H1 (cell line): ENCODE results near the gene FCGR3B. TPM values are rescaled to one million over a fixed set of nuclear protein-coding genes. Genes with fewer than 3 reads are reported as not detected.
"Not testable (repeated sequence)": the region's sequence is repeated elsewhere in the genome, so short reads cannot be mapped to it uniquely, and the experiment has no call there.

ENCODE experiments used
- CTCF ChIA-PET: fragments of 300-600 bp; sonication (Branson Sonifier 250); formaldehyde crosslinking; loops from one replicate; lab custom pipeline; 2021; ENCODE audit not compliant: partially characterized antibody; lab: Charles Lee
- POLR2A ChIA-PET: fragments of 300-600 bp; sonication (Branson Sonifier 250); formaldehyde crosslinking; loops from one replicate; lab custom pipeline; 2021; ENCODE audit warnings: inconsistent platforms; ENCODE audit not compliant: partially characterized antibody; lab: Charles Lee
- DNase-seq, 2 experiments: peaks; one replicate each; pipeline versions ENCODE4 v3.0.0 to v3.0.0-alpha.2; 2010 to 2022; ENCODE audit warnings: low spot score in 2 of 2, low read depth in 1 of 2, mixed read lengths in 1 of 2
- FAIRE-seq: peaks from 2 replicates; lab custom pipeline; 2011; peaks lifted over from hg19 to GRCh38; lab: Jason Lieb, UNC
- H2AFZ ChIP-seq: 2 replicates; pipeline ENCODE4 v1.8.1; 2012; ENCODE audit warnings: low read length, inconsistent platforms
- H2AK5ac ChIP-seq: 2 replicates; pipeline ENCODE4 v1.6.1; 2013; ENCODE audit warnings: low read depth, low read length
- H2BK120ac ChIP-seq: replicated peaks from 2 replicates; pipeline ENCODE3; 2013; ENCODE audit warnings: low read depth, low read length, inconsistent platforms
- H2BK12ac ChIP-seq: 2 replicates; pipeline ENCODE4 v1.6.1; 2013; ENCODE audit warnings: low read depth, low read length
- H2BK15ac ChIP-seq: 2 replicates; pipeline ENCODE4 v1.6.1; 2013; ENCODE audit warnings: low read length
- H2BK20ac ChIP-seq: 2 replicates; pipeline ENCODE4 v1.6.1; 2013; ENCODE audit warnings: low read length
- H2BK5ac ChIP-seq: 2 replicates; pipeline ENCODE4 v1.6.1; 2013; ENCODE audit warnings: low read depth, low read length
- H3K14ac ChIP-seq: 2 replicates; pipeline ENCODE4 v1.6.1; 2013; ENCODE audit warnings: inconsistent platforms; ENCODE audit not compliant: insufficient read length
- H3K18ac ChIP-seq: 2 replicates; pipeline ENCODE4 v1.6.1; 2013; ENCODE audit warnings: low read length; ENCODE audit errors: extremely low read depth
- H3K23ac ChIP-seq: 2 replicates; pipeline ENCODE4 v1.6.1; 2013; ENCODE audit warnings: inconsistent platforms; ENCODE audit not compliant: insufficient read length
- H3K23me2 ChIP-seq: 2 replicates; pipeline ENCODE4 v1.6.1; 2013; ENCODE audit warnings: low read depth, low read length
- H3K27ac ChIP-seq: 2 replicates; pipeline ENCODE4 v1.6.1; 2011; ENCODE audit warnings: low read depth, low read length, inconsistent platforms
- H3K27me3 ChIP-seq, 4 experiments: replicated peaks in 1 of 4; 1 replicate in 1 of 4; 2 replicates in 3 of 4; pipeline versions ENCODE4 v1.6.1 to v1.8.1; 2011 to 2013; ENCODE audit warnings: low read length in 3 of 4, mild to moderate bottlenecking in 3 of 4, inconsistent platforms in 2 of 4, mixed read lengths in 2 of 4, moderate library complexity in 1 of 4; ENCODE audit not compliant: control insufficient read depth in 3 of 4, insufficient read depth in 3 of 4; ENCODE audit errors: extremely low read depth in 1 of 4
- H3K36me3 ChIP-seq, 4 experiments: 2 replicates each; pipeline versions ENCODE4 v1.6.1 to v1.8.1; 2011 to 2013; ENCODE audit warnings: mild to moderate bottlenecking in 4 of 4, low read length in 3 of 4, moderate library complexity in 2 of 4, control low read depth in 1 of 4, inconsistent platforms in 1 of 4; ENCODE audit not compliant: insufficient read depth in 4 of 4, control insufficient read depth in 2 of 4
- H3K4ac ChIP-seq: replicated peaks from 2 replicates; pipeline ENCODE3; 2013; ENCODE audit warnings: low read length, low read depth, mixed read lengths, inconsistent platforms; ENCODE audit not compliant: insufficient read length
- H3K4me1 ChIP-seq, 4 experiments: replicated peaks in 1 of 4; 1 replicate in 1 of 4; 2 replicates in 3 of 4; pipeline versions ENCODE4 v1.6.1 to v1.8.1; 2011 to 2013; ENCODE audit warnings: low read length in 3 of 4, inconsistent platforms in 2 of 4, mixed read lengths in 1 of 4; ENCODE audit not compliant: insufficient read depth in 4 of 4, control insufficient read depth in 3 of 4
- H3K4me2 ChIP-seq, 2 experiments: 2 replicates each; pipeline versions ENCODE4 v1.6.1 to v1.8.1; 2011 to 2013; ENCODE audit warnings: low read depth in 2 of 2, low read length in 2 of 2, control low read depth in 1 of 2, inconsistent platforms in 1 of 2, mild to moderate bottlenecking in 1 of 2; ENCODE audit not compliant: insufficient read depth in 1 of 2
- H3K4me3 ChIP-seq, 4 experiments: fragments of 200-600, 300-600 bp in 1 of 4; sonication (generic), shearing (Covaris generic), sonication (Bioruptor Twin) in 1 of 4; 2 replicates each; pipeline versions ENCODE4 v1.5.1 to v1.8.1; 2011 to 2016; ENCODE audit warnings: low read length in 4 of 4, low read depth in 3 of 4, control low read depth in 2 of 4, inconsistent platforms in 2 of 4, mild to moderate bottlenecking in 2 of 4, mixed read lengths in 1 of 4, moderate library complexity in 1 of 4; ENCODE audit not compliant: insufficient read depth in 2 of 4; ENCODE audit errors: extremely low read depth in 1 of 4
- H3K56ac ChIP-seq: replicated peaks from 2 replicates; pipeline ENCODE3; 2013; ENCODE audit warnings: low read depth, mild to moderate bottlenecking, mixed read lengths, low read length, inconsistent platforms; ENCODE audit not compliant: insufficient read length
- H3K79me1 ChIP-seq: 2 replicates; pipeline ENCODE4 v1.6.1; 2013; ENCODE audit warnings: low read depth, low read length, control low read depth
- H3K79me2 ChIP-seq, 2 experiments: 2 replicates each; pipeline versions ENCODE4 v1.6.1 to v1.8.1; 2012 to 2013; ENCODE audit warnings: low read length in 2 of 2, mild to moderate bottlenecking in 2 of 2, inconsistent platforms in 1 of 2; ENCODE audit not compliant: insufficient read depth in 2 of 2, control insufficient read depth in 1 of 2
- H3K9ac ChIP-seq, 4 experiments: replicated peaks in 1 of 4; 1 replicate in 1 of 4; 2 replicates in 3 of 4; pipeline versions ENCODE4 v1.6.1 to v1.8.1; 2011 to 2013; ENCODE audit warnings: low read depth in 3 of 4, low read length in 3 of 4, control low read depth in 2 of 4, mild to moderate bottlenecking in 2 of 4, moderate library complexity in 2 of 4, inconsistent platforms in 1 of 4; ENCODE audit errors: extremely low read depth in 1 of 4
- H3K9me3 ChIP-seq, 2 experiments: 2 replicates each; pipeline versions ENCODE4 v1.6.1 to v1.8.1; 2012 to 2013; ENCODE audit warnings: mild to moderate bottlenecking in 2 of 2, moderate library complexity in 2 of 2, control low read depth in 1 of 2, inconsistent platforms in 1 of 2, low read depth in 1 of 2, low read length in 1 of 2, mixed read lengths in 1 of 2; ENCODE audit not compliant: insufficient read depth in 2 of 2
- H4K20me1 ChIP-seq, 2 experiments: replicated peaks in 1 of 2; 2 replicates each; pipeline versions ENCODE3 to v1.8.1; 2011 to 2013; ENCODE audit warnings: inconsistent platforms in 2 of 2, low read length in 2 of 2, mild to moderate bottlenecking in 1 of 2; ENCODE audit not compliant: insufficient read depth in 2 of 2, control insufficient read depth in 1 of 2
- H4K5ac ChIP-seq: 2 replicates; pipeline ENCODE4 v1.6.1; 2013; ENCODE audit warnings: low read length, low read depth, mixed read lengths, inconsistent platforms; ENCODE audit not compliant: insufficient read length
- H4K8ac ChIP-seq: 2 replicates; pipeline ENCODE4 v1.8.0; 2013; ENCODE audit warnings: mild to moderate bottlenecking, moderate library complexity, low read length, inconsistent platforms; ENCODE audit not compliant: insufficient read depth; ENCODE audit errors: extremely low read depth
- H4K91ac ChIP-seq: replicated peaks from 2 replicates; pipeline ENCODE3; 2013; ENCODE audit warnings: low read length, mixed read lengths, inconsistent platforms; ENCODE audit not compliant: insufficient read length
- WGBS, 2 experiments: shearing (Covaris generic) in 1 of 2; methylation state at CpG; one replicate each; pipeline versions ENCODE4 v1.1.6 to v1.1.7; 2013 to 2015; ENCODE audit warnings: low lambda C conversion rate in 2 of 2, mixed read lengths in 2 of 2, inconsistent platforms in 1 of 2, low coverage in 1 of 2, missing lambda C conversion rate in 1 of 2; ENCODE audit not compliant: insufficient replicate concordance in 2 of 2, insufficient coverage in 1 of 2, insufficient read length in 1 of 2; ENCODE audit errors: extremely low coverage in 1 of 2, missing lambda C conversion rate in 1 of 2; 5-methylcytosine and 5-hydroxymethylcytosine counted together
- polyA plus RNA-seq, 7 experiments: library from polyadenylated mRNA; depleted of rRNA in 3 of 7; stranded (reverse) in 5 of 7; unstranded in 2 of 7; fragments of >200 nt in 5 of 7; fragments of 200-250 nt in 2 of 7; gene quantifications; 1 replicate in 5 of 7; 2 replicates in 1 of 7; 4 replicates in 1 of 7; pipeline versions ENCODE4 v1.2.1 to v1.2.3, GENCODE V29; 2011 to 2013; ENCODE audit warnings: missing spikeins in 2 of 7, mixed read lengths in 2 of 7
- total RNA-seq: library from RNA; stranded (reverse); fragmentation: NEBNext Ultra II Directional; extraction: Animal tissue kit (Norgen Biotek cat#: 25700); gene quantifications from 2 replicates; pipeline ENCODE4 v1.2.1, GENCODE V29; 2021

Gene FCGR3B
- total and polyA plus RNA-seq, 2 of the 8 experiments (the other 6 are each of a cell fraction or from before 2014, with no cell fraction given), result not detected

DNA sequence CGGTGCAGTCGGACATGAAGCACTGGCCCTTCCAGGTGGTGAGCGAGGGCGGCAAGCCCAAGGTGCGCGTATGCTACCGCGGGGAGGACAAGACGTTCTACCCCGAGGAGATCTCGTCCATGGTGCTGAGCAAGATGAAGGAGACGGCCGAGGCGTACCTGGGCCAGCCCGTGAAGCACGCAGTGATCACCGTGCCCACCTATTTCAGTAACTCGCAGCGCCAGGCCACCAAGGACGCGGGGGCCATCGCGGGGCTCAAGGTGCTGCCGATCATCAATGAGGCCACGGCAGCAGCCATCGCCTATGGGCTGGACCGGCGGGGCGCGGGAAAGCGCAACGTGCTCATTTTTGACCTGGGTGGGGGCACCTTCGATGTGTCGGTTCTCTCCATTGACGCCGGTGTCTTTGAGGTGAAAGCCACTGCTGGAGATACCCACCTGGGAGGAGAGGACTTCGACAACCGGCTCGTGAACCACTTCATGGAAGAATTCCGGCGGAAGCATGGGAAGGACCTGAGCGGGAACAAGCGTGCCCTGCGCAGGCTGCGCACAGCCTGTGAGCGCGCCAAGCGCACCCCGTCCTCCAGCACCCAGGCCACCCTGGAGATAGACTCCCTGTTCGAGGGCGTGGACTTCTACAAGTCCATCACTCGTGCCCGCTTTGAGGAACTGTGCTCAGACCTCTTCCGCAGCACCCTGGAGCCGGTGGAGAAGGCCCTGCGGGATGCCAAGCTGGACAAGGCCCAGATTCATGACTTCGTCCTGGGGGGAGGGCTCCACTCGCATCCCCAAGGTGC is 24.2 kb downstream of the FCGR3B start:
- H2BK15ac ChIP-seq, H4K20me1 ChIP-seq, H2BK5ac ChIP-seq, H3K4me1 ChIP-seq, H3K79me1 ChIP-seq, H3K23ac ChIP-seq, DNase-seq, H4K91ac ChIP-seq, H3K9me3 ChIP-seq, POLR2A ChIA-PET, H3K23me2 ChIP-seq, H3K56ac ChIP-seq, H3K79me2 ChIP-seq, H2BK20ac ChIP-seq, H3K14ac ChIP-seq, H4K5ac ChIP-seq, H3K9ac ChIP-seq, H3K4ac ChIP-seq, FAIRE-seq, CTCF ChIA-PET, H3K18ac ChIP-seq, H3K27ac ChIP-seq, H3K4me3 ChIP-seq, H3K36me3 ChIP-seq, H2BK120ac ChIP-seq, H2BK12ac ChIP-seq, H2AK5ac ChIP-seq, H3K4me2 ChIP-seq, H4K8ac ChIP-seq, H2AFZ ChIP-seq: not testable (repeated sequence)
- H3K27me3 ChIP-seq, result peaks cover 0 to 23% (median 13%) of the 10 kb centered on the region in 4 experiments; a peak in 5 of 7 replicates
- WGBS, 2 experiments, result 95% methylated on average over 47 of the region's 58 CpGs; no CpG with 5 or more reads in 1 of the 2 experiments
